Transverse colon (tissue), 4 donors: ENCODE measurements around the gene ZNF665.

ENCODE experiments used
- CTCF ChIP-seq, 5 experiments: fragments of 200-600 bp in 3 of 5; fragments of 450-650 bp in 2 of 5; sonication (generic) in 3 of 5; IDR thresholded peaks; 1 replicate in 2 of 5; 2 replicates in 3 of 5; pipeline ENCODE4 v1.5.1; 2016 to 2017; ENCODE audit warnings: antibody characterized with exemption in 5 of 5, inconsistent platforms in 3 of 5, mild to moderate bottlenecking in 2 of 5, moderate library complexity in 1 of 5
- EP300 ChIP-seq: sonication (generic); formaldehyde crosslinking; IDR thresholded peaks from one replicate; pipeline ENCODE4 v1.6.1; 2017; ENCODE audit warnings: antibody characterized with exemption, low read depth
- POLR2A ChIP-seq: fragments of 450-650 bp; IDR thresholded peaks from one replicate; pipeline ENCODE4 v1.6.1; 2016; ENCODE audit warnings: antibody characterized with exemption, mild to moderate bottlenecking, moderate library complexity
- POLR2AphosphoS5 ChIP-seq, 3 donors: sonication (generic); formaldehyde crosslinking; IDR thresholded peaks; one replicate each; pipeline ENCODE4 v1.6.1; 2016; ENCODE audit warnings: antibody characterized with exemption in 3 of 3

DNA sequence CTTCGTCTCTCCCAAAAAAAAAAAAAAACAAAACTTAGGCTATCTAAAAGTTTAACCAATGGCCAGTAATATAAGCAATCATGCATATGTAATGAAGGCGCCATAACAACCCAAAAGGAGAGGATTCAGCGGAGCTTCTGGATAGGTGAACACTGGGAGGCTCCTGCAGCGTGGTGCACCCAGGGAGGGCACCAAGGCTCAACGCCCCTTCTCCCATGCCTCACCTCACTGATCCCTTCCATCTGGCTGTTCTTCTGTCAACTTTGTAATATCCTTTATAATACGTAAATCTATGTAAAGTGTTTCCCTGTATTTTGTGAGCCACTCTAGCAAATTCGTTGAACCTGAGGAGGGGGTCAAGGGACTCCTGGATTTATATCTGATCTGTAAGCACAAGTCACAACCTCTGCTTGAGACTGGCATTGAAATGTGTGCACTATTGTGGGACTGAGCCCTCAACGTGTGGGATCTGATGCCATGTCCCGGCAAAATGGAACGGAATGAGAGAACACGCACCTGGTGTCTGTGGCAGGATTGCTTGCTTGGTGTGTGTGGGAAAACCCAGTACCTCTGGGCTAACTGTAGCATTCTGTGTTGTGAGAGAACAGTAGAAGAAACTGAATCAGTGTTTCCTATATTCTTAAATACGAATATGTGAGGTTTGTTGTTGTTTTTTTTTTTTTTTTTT is 521 bp upstream of the ZNF665 start:
- TF ChIP-seq POLR2A, result no peak
- TF ChIP-seq CTCF (IDR thresholded peaks at IDR 0.05), result no peak
- no peak for TF ChIP-seq POLR2AphosphoS5 (IDR thresholded peaks at IDR 0.05)
- no peak for TF ChIP-seq EP300
